ENCODE data around the gene AXIN2. TPM values are rescaled to one million over a fixed set of nuclear protein-coding genes. Genes with fewer than 3 reads are reported as not detected.
"Not testable (repeated sequence)": the region's sequence is repeated elsewhere in the genome, so short reads cannot be mapped to it uniquely, and the experiment has no call there.

The AXIN2 gene
- total and polyA plus RNA-seq, 8 donors, result 25.0 to 65.7 (median 59.5) TPM

GRCh38 chr17:65487990-65488389, 73.5 kb downstream of the AXIN2 start:
- no peak for TF ChIP-seq CTCF (IDR thresholded peaks at IDR 0.05)
- Histone ChIP-seq H3K27ac (no peak overlapping the region), H3K27me3 (no peaks in the 10 kb centered on the region), H3K9me3 (no peaks in the 10 kb centered on the region), H3K4me1 (no peaks in the 10 kb centered on the region), H3K36me3 (no peaks in the 10 kb centered on the region), H3K4me3 (no peak overlapping the region)
- intact Hi-C loops (cut with DNase I), result no loop called here
- DNase-seq (no peak), ATAC-seq (no peak)

- no peak for ATAC-seq
- intact Hi-C loops (cut with DNase I), result no loop called here
- no peaks in the 10 kb centered on the region for H3K27me3 ChIP-seq
- TF ChIP-seq CTCF (IDR thresholded peaks at IDR 0.05), result no peak
- no peak for DNase-seq
- no peaks in the 10 kb centered on the region for H3K36me3 ChIP-seq
- no peaks in the 10 kb centered on the region for H3K9me3 ChIP-seq
- no peaks in the 10 kb centered on the region for H3K4me1 ChIP-seq
- no peak overlapping the region for H3K4me3 ChIP-seq
- H3K27ac ChIP-seq, result no peak overlapping the region
Measured at GRCh38 chr17:65487161-65487560, 74.3 kb downstream of the AXIN2 start.

- H3K36me3 ChIP-seq, result no peaks in the 10 kb centered on the region
- intact Hi-C loops (cut with DNase I), result no loop called here
- peak overlapping the region; percentile 1 to 33 for H3K27ac ChIP-seq
- ATAC-seq (peak; percentile 86), DNase-seq (peak in 2 of 4 donors; percentile 53 to 83)
- H3K27me3 ChIP-seq, result no peaks in the 10 kb centered on the region
- H3K4me1 ChIP-seq, result no peaks in the 10 kb centered on the region
- TF ChIP-seq CTCF (IDR thresholded peaks at IDR 0.05), result no peak
- H3K4me3 ChIP-seq, result no peak overlapping the region
- H3K9me3 ChIP-seq, result no peaks in the 10 kb centered on the region
Measured at GRCh38 chr17:65485388-65486299, 75.8 kb downstream of the AXIN2 start.

GRCh38 chr17:65484405-65484804, 77.0 kb downstream of the AXIN2 start:
- intact Hi-C loops (cut with DNase I); H3K36me3 ChIP-seq; H3K27me3 ChIP-seq; H3K27ac ChIP-seq; H3K4me1 ChIP-seq; H3K9me3 ChIP-seq; ATAC-seq; H3K4me3 ChIP-seq; DNase-seq: not testable (repeated sequence)

- no peak for TF ChIP-seq CTCF (IDR thresholded peaks at IDR 0.05)
- Histone ChIP-seq H3K27ac (no peak overlapping the region), H3K9me3 (no peaks in the 10 kb centered on the region), H3K36me3 (no peaks in the 10 kb centered on the region), H3K4me3 (no peak overlapping the region), H3K4me1 (no peaks in the 10 kb centered on the region), H3K27me3 (no peaks in the 10 kb centered on the region)
- DNase-seq, result no peak
- intact Hi-C loops (cut with DNase I), result no loop called here
- no peak for ATAC-seq
Measured at GRCh38 chr17:65483438-65483837, 78.0 kb downstream of the AXIN2 start.
